Gastroesophageal sphincter (tissue), 3 donors: ENCODE data around the gene ZMIZ1.

Source experiments
- CTCF ChIP-seq, 4 experiments: fragments of 200-600 bp in 2 of 4; fragments of 450-650 bp in 2 of 4; sonication (generic) in 1 of 4; IDR thresholded peaks; one replicate each; pipeline ENCODE4 v1.5.1; 2017 to 2019; ENCODE audit warnings: antibody characterized with exemption in 4 of 4, mild to moderate bottlenecking in 2 of 4, moderate library complexity in 2 of 4
- EP300 ChIP-seq: sonication (generic); formaldehyde crosslinking; IDR thresholded peaks from one replicate; pipeline ENCODE4 v1.6.1; 2017; ENCODE audit warnings: antibody characterized with exemption, mild to moderate bottlenecking
- POLR2A ChIP-seq, 2 donors: fragments of 450-650 bp; IDR thresholded peaks; one replicate each; pipeline ENCODE4 v1.6.1; 2017; ENCODE audit warnings: antibody characterized with exemption in 2 of 2, mild to moderate bottlenecking in 2 of 2, moderate library complexity in 1 of 2
- POLR2AphosphoS5 ChIP-seq: sonication (generic); formaldehyde crosslinking; IDR thresholded peaks from one replicate; pipeline ENCODE4 v1.6.1; 2017; ENCODE audit warnings: antibody characterized with exemption

GRCh38 chr10:79067241-79068202 is 1.2 kb upstream of the ZMIZ1 start:
- TF ChIP-seq POLR2A (IDR thresholded peaks at IDR 0.05) (no peak), CTCF (IDR thresholded peaks at IDR 0.05) (peak in 2 of 4 experiments; percentile 33 to 52), POLR2AphosphoS5 (peak; percentile 79), EP300 (no peak)
